HG03060 (cell line): ENCODE measurements around the gene TPSB2.
"Not testable (repeated sequence)": the region's sequence is repeated elsewhere in the genome, so short reads cannot be mapped to it uniquely, and the experiment has no call there.

Experiments used
- ATAC-seq: cut with Tn5 transposase; IDR thresholded peaks from one replicate; pipeline ENCODE4 v1.9.1; 2021; ENCODE audit warnings: low read depth, moderate number of reproducible peaks; ENCODE audit not compliant: unreplicated experiment

TPSB2 gene

DNA sequence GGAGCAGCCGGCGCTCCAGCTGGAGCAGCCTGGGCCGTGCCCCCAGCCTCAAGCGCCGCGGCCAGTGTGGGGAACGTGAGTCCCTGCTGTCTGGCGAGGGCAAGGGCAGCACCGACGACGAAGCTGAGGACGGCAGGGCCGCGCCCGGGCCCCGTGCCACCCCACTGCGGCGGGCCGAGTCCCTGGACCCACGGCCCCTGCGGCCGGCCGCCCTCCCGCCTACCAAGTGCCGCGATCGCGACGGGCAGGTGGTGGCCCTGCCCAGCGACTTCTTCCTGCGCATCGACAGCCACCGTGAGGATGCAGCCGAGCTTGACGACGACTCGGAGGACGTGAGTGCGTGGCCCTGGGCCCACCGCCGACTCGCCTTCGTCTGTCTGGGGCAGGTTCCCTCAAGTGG is 20.9 kb downstream of the TPSB2 start:
- no peak for ATAC-seq

DNA sequence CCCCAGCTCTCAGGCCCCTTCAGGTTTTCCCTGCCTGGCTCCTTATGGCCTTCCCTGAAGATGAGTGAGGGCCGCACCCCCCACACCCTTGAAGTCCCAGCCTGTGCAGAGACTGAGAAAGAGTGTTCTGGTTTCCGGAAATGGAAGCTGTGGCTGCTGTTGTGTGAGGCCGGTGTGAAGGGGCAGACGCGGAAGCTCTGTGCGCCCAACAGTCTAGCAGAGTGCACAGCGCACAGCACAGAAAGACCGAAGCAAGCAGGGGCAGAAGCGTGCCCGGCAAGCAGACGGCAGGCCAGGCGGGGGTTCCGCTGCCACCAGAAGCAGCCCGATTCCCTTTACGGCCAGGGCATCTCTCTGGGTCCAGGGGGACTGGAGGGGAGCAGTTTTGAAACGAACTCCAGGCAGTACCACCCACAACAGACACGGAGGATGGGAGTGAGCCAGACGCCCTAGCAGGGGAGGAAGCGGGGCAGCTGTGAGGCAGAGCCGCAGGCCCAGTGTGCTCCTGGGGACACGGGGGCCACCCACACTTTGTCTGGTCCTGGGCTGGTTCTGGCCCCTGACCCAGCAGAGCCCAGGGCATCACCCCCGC is 21.6 kb downstream of the TPSB2 start:
- ATAC-seq = no peak

DNA sequence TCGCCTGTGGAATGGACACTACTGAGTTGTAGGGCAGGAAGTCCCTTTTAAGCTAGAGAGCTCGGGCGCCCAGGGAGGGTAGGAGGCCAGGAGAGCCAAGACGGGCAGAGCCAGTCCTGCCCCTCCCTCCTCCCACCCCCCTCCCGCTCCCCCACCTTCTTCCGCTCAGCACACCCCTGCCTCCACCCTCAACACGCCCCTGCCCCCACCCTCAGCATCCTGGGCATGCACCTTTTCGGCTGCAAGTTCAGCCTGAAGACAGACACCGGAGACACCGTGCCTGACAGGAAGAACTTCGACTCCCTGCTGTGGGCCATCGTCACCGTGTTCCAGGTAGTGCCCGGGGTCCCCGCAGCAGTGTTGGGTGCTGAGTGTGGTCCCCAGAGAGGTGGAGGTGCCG is 23.2 kb downstream of the TPSB2 start:
- ATAC-seq = no peak

DNA sequence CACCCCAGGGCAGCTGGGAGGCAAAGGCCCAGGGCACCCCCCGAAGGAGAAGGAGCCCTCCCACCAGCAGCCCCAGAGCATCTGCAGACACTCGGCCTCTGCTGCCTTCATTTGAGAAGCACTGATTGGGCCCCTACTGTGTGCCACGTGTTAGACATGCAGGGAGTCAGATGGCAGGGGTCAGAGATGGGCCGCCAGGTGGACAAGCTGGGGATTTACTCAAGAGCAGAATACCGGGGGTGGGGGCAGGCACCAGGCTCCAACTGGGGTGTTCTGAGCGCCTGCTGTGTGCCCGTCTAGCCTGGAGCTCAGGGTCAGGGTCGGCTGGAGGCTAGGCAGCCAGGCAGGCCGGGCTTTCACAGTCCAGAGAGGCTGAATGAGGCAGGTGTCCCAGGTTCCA is 23.7 kb downstream of the TPSB2 start:
- no peak for ATAC-seq

DNA sequence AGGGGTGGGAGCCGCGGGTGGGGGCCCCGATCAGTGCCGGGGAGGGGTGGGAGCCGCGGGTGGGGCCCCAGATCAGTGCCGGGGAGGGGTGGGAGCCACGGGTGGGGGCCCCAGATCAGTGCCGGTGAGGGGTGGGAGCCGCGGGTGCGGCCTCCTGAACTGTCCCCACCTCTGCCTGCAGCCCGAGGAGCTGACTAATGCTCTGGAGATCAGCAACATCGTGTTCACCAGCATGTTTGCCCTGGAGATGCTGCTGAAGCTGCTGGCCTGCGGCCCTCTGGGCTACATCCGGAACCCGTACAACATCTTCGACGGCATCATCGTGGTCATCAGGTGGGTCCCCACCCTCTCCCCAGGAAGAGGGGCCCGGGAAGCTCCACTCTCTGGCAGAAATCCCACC is 25.1 kb downstream of the TPSB2 start:
- no peak for ATAC-seq

DNA sequence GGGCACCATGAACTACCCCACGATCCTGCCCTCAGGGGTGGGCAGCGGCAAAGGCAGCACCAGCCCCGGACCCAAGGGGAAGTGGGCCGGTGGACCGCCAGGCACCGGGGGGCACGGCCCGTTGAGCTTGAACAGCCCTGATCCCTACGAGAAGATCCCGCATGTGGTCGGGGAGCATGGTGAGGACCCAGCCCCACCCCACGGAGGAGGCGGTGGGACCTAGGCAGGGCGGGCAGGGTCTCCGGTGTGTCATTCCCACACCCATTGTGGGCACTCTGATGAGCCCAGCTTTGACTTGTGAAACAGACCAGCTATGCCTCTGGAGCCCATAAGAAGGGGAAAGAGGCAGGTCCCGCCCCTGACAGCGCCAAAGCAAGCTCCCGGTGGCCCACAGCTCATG is 27.7 kb downstream of the TPSB2 start:
- ATAC-seq = no peak

DNA sequence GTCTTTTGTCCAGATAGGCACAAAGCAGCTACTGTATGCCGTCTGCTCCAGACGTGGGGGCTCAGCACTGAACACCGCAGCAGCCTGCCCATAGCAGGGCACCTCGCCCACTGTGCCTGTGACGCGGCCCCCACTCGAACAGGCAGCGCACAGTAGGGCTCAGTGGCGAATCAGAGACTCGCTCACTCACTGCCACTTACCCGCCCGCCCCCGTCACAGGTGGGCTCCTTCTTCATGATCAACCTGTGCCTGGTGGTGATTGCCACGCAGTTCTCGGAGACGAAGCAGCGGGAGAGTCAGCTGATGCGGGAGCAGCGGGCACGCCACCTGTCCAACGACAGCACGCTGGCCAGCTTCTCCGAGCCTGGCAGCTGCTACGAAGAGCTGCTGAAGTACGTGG is 28.5 kb downstream of the TPSB2 start:
- no peak for ATAC-seq

DNA sequence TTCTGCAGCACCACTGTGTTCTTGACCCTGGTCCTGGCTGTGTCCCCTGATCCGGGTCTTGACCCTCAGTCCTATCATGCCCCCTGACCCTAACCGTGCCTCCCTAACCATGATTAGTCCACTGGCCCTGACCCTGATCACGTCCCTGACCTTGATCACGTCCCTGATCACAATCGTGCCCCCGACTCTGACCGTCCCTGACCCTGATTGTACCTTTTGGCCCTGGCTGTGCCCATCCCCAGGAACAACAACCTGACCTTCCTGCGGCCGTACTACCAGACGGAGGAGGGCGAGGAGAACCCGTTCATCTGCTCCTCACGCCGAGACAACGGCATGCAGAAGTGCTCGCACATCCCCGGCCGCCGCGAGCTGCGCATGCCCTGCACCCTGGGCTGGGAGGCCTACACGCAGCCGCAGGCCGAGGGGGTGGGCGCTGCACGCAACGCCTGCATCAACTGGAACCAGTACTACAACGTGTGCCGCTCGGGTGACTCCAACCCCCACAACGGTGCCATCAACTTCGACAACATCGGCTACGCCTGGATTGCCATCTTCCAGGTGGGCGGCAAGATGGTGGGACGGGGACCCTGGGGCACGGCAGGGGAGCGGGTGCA is 29.9 kb downstream of the TPSB2 start:
- ATAC-seq = no peak

DNA sequence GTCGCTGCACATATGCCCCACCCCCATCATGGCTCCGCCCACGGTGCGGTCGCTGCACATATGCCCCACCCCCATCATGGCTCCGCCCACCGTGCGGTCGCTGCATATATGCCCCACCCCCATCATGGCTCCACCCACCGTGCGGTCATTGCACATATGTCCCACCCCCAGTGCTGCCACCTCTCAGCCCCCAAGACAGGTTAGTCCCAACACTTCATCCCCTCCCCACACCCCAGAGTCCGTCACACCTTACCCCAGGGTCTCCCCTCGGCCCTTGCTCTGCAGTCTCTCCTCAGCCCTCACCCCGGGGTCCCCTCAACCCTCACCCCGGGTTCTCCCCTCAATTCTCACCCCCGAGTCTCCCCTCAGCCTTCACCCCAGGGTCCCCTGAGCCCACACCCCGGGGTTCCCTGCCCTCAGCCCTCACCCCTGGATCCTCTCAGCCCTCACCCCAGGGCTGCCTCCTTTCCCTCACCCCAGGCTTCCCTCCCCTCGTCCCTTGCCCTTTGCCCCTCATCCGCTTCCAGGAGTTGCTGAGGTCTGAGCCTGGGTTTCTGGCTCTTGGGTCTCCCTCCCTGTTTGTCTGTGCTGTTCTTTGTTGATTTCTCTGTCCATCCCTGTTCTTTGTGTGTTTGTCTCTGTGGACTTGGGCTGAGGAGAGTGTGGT is 30.5 kb downstream of the TPSB2 start:
- no peak for ATAC-seq

DNA sequence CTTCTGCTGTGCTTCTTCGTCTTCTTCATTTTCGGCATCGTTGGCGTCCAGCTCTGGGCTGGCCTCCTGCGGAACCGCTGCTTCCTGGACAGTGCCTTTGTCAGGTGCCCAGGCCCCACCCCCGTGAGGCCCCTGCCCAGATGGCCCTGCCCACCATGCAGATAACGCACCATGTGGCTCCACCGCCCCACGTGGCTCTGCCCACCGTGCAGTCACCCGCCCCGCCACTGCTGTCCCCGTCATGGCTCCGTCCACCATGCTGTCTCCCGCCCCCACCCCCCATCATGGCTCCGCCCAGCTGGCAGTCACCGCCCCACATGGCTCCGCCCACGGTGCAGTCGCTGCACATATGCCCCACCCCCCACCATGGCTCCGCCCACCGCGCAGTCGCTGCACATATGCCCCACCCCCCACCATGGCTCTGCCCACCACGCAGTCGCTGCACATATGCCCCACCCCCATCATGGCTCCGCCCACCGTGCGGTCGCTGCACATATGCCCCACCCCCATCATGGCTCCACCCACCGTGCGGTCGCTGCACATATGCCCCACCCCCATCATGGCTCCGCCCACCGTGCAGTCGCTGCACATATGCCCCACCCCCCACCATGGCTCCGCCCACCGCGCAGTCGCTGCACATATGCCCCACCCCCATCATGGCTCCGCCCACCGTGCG is 31.2 kb downstream of the TPSB2 start:
- ATAC-seq = not testable (repeated sequence)

DNA sequence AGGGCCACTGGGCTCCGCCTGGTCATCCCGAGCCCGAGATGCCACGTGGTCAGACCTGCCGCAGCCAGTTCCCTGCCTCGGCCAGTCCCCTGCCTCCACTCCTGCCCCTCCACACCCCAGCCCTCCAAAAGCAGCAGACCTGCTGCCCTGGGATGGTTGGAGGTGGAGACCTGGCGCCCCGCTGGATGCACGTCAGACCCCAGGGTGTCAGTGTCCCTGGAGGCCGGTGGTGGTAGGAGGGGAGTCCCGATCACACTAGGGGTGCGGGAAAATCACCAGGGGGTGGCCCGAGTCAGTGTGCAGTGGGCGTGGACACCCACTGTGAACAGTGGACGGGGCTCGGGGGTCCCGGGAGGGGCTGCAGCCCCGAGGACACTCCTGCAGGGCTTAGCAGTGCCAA is 31.8 kb downstream of the TPSB2 start:
- no peak for ATAC-seq

DNA sequence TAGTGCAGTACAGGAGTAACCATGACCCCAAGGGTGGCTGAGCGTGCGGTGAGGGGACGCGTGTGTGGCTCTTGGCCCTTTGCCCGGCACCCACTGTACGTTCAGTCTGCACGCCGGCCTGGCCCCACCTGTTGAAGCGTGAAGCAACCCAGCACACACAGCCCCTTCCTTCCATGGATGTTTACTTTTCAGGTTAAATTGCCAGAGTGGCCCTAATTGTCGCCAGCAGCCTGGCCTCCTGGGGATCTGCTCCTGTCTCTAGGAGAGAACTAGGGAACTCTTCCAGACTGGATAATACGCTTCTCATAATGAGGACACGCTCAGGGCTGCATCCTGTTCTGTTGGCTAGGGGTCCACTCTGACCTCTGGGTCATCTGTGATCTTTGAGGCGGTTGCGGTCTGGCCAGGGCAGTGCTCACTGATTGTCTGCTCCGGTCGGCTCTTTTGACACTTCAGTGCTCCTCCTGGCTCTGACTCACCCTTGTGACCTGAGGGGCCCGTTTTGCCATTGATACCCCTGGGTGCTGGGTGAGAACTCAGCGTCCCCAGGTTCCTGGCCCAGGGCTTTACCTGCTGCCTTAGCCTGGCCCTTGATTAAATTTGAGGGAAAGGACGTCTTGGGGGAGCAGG is 32.6 kb downstream of the TPSB2 start:
- no peak for ATAC-seq

DNA sequence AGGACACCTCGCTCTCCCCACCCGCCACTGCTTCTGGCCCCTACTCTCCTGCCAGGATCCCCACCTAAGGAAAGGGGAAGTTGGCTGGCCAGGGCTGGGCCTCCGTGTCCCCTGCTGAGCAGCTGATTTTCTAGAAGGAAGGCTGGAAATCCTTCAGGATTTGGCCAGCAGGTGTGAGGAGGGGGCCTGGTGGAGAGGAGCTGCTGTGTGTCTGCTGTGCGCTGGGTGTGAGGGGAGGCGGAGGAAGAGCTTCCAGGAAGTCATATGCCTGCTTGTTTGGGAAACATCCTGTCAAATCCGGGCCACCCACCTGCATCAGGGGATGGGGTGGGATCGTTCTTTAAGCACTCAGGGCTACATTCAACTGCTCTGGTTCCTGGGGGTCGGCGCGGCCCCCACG is 33.5 kb downstream of the TPSB2 start:
- ATAC-seq = no peak

DNA sequence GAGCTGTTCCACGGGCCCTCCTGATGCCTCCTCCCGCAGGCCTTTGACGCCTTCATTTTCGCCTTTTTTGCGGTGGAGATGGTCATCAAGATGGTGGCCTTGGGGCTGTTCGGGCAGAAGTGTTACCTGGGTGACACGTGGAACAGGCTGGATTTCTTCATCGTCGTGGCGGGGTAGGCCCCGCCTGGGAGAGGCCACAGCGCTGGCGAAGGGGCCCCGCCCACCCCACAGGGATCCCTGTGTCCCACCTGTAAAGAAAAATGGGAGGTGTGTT is 34.7 kb downstream of the TPSB2 start:
- ATAC-seq = no peak

DNA sequence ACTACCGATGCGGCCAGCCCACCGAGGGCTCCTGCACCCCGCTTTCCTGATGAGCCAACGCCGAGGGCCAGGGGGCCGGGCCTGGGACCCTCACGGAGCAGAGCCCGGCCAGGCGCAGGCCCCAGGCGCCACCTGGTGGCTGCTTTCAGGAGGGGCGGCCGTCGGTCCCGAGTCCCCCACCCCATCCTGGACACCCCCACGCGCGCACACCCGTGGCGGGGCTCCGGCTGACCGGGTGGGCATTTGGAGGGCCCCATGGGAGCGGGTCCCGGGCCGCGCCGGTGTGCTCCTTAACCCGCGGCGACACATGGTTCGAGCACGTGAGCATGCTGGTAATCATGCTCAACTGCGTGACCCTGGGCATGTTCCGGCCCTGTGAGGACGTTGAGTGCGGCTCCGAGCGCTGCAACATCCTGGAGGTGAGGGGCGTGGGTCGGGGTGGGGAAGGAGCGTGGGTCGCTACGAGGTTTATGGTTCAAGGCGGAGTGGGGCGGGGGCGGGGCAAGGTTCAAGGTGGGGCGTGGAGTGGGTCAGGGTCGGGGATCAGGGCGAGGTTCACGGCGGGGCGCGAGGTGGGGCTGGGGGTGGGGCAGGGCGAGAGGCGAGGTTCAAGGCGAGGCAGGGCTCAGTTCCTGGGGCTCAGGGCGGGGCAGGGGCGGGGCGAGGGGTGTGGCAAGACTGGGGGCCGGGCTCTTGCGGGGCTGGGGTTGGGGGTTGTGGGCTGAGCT is 35.2 kb downstream of the TPSB2 start:
- no peak for ATAC-seq

DNA sequence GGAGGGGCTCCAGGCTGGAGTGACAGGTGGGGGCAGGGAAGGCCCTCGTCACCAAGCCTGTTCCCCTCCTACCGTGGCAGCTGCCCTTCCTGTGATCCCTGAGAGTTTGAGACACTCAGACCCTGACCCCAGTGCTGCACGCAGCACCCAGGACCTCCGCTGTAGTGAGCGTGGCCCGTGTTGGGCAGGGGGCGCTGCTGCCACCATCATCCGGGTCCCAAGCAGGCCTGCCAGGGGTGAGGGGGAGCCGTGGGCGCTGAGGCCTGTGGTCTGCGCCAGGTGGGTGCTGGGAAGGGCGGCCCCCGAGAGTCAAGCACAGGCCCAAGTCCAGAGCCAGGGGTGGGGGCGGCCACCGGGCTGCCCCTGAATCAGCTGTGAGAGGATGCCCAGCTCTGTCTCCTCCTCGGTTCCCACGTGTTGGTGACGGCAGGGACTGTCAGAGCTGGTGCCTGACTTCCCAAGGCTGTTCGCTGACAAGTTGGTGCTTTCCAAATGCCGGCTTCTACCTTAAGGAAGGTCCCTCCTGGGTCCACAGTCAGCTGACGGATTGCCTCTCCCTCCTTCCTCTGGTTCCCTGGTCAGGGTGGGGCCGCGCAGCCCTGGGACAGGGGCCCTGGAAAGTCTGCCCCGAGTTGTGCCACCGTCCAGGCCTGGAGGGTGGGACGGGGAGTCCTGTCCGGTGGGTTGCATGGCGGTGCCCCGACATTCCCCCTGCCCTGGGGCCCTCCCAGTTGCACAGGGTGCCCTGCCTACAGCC is 36.0 kb downstream of the TPSB2 start:
- ATAC-seq = no peak

DNA sequence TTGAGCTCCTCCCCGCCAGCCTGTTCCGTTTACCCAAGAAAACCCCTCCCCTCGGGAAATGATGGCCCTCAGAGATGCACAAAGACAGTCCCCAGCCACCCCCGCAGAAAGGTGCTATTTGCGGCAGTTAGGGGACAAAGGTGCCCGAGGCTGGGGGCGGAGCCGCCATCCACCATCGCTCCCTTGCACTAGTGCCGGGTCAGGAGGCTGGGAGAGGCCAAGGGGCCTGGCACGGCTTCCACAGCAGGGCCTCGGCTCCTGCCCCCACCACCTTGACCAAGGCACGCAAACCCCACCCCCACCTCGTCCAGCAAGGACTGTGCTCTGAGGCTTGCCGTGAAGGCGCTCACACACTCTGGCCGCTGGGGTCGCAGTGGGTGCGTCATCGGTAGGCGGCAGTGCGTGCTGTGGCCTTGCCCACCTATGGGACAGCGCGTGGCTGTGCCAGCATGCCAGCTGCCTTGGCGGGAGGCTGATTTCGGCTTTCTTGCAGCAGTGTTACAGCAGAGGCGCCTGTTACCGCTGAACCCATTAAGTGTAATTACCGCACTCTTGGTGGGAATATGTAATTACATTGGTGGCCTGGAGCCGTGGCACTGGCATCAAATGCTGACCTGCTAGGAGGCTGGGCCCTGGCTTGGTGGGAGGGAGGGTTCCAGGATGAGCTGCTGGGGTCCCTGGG is 36.7 kb downstream of the TPSB2 start:
- ATAC-seq = no peak

DNA sequence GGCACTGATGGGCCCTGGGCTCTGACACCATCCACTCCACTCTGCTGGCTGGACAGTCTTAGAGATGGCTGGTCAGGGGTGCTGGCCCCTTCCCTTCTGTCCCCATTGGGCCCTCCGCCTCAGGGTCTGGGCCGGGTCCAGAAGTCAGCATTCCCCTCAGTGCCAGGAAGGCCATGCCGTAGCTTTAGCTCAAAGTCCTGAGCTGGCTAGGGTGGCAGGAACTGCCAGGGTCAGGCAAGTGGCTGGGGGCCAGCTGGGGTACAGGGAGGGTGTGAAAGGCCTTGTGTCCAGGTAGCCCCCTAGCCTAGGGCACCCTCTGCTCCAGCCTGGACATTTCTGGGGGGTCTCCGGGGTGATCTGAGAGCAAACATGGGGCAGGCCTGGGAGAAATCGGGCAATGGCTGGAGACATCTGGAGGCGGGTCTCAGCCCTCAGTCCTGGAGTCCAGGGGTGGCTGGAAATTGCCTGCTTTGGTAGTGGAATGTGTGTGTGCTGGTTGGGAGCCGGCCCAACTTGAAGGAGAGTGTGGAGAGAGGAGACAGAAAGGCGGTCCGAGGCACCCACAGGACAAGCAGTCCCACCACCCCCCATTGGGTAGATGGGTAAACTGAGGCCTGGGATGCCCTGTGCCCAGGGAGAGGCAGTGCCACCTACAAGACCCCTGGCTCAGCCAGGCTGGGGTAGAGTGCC is 37.5 kb downstream of the TPSB2 start:
- no peak for ATAC-seq

DNA sequence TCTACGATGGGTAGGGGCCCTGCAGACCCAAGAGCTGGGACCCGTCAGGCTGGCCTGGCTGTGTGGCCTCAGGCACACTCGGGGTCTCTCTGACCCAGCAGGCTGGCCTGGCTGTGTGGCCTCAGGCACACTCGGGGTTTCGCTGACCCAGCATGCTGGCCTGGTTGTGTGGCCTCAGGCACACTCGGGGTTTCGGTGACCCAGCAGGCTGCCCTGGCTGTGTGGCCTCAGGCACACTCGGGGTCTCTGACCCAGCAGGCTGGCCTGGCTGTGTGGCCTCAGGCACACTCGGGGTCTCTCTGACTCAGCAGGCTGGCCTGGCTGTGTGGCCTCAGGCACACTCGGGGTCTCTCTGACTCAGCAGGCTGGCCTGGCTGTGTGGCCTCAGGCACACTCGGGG is 39.2 kb downstream of the TPSB2 start:
- not testable (repeated sequence) for ATAC-seq
